Endothelial cell of coronary artery (primary cell): ENCODE data around the gene ANGPT4. TPM values are rescaled to one million over a fixed set of nuclear protein-coding genes. Genes with fewer than 3 reads are reported as not detected.

Experiments
- total RNA-seq: library from RNA; depleted of rRNA; stranded (reverse); fragments of >200 nt; gene quantifications from 2 replicates; pipeline ENCODE4 v1.2.3, GENCODE V29; 2014

The ANGPT4 gene, protein sequence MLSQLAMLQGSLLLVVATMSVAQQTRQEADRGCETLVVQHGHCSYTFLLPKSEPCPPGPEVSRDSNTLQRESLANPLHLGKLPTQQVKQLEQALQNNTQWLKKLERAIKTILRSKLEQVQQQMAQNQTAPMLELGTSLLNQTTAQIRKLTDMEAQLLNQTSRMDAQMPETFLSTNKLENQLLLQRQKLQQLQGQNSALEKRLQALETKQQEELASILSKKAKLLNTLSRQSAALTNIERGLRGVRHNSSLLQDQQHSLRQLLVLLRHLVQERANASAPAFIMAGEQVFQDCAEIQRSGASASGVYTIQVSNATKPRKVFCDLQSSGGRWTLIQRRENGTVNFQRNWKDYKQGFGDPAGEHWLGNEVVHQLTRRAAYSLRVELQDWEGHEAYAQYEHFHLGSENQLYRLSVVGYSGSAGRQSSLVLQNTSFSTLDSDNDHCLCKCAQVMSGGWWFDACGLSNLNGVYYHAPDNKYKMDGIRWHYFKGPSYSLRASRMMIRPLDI
- total RNA-seq, result not detected in 2 replicates

DNA sequence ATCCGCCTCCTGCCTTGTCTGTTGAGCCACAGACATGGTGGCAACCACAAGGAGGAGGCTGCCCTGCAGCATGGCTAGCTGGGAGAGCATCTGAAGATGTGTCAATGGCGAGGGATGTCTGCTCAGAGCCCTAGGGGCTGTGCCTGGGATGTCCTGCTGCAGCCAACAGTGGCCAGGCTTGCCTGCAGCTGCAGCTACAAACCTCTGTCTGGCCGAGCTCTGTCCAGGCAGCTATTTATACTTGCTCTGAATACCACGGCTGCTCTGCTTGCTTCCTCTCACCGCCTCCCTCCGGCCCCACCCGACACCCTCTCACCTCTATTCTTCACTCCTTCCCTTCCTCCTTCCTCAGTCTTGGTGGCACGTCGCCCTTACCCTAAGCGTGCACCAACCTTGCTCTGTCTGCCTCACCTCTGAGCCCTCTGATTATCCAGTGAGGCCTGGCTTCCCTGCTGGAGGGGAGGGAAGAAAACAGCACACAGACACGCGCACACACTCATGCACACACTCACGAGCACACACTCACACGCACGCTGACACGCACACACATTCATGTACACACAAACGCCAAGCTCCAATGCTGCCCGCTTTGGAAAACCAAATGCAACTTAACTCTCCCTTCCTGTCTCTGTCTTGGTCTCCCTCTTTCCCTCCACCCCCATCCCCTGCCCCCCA lies at the start of gene ANGPT4:
TSS of gene ANGPT4 (minus strand) at position 210 of the 675 bp plus-strand sequence. CDS start at position 90, 120 bp downstream.

DNA sequence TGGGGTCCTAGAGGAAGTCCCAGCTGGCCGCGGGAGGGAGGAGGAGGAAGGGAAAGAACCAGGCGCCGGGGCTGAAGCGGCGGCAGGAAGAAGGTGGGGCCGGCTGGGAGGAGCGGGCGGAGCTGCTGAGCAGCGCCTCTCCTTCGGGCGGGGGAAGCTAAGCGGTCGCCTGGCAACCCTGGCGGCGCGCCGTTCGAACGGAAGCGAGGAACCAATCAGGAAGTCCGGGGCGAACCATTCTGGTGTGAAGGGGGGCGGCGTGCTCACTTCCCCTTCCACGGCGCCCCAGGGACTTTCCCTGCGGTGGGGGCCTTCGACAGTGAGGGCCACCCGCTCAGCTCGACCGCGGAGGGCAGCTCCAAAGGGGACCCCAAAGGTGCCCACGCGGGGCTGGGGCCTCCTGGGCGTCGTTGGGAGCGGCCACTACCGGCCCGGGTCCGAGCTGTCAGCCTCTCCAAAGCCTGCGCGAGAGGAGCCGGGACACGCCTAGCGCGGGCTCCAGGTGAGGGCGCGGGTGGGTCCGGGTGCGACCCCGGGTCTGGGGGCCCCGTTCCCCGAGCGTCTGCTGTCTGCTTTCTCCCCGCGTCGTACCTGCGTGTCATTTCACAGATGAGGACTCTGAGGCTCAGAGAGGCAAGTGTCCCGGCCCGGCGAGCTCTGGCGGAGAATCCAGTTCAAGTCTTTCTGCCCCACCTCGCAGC lies 82.5 kb downstream of the ANGPT4 start, which contains the start of gene FAM110A:
TSS of gene FAM110A (plus strand) at position 266 of the 701 bp plus-strand sequence. CDS start 11,090 bp downstream, outside the sequence.

Other genes starting within 250 kb of the ANGPT4 start
- gene SCRT2, start 240.5 kb downstream of the ANGPT4 start, total RNA-seq, result not detected in 2 replicates
- under 0.01 TPM in 1 of 2 replicates, not detected in the other for gene SLC52A3, start 147.8 kb downstream of the ANGPT4 start, total RNA-seq
- 2.5 TPM in 2 replicates for gene FAM110A, start 82.6 kb downstream of the ANGPT4 start, total RNA-seq
- gene RSPO4, start 86.0 kb upstream of the ANGPT4 start, total RNA-seq, result not detected in 2 replicates
- 22.1 and 29.0 TPM in 2 replicates for gene PSMF1, start 202.3 kb upstream of the ANGPT4 start, total RNA-seq